Measurements from ENCODE around the gene IL17REL. TPM values are rescaled to one million over a fixed set of nuclear protein-coding genes. Genes with fewer than 3 reads are reported as not detected.

IL17REL gene
- total and polyA plus RNA-seq, 2 of the 13 experiments (the other 11 are each of a cell fraction or from before 2014, with no cell fraction given) = not detected

DNA sequence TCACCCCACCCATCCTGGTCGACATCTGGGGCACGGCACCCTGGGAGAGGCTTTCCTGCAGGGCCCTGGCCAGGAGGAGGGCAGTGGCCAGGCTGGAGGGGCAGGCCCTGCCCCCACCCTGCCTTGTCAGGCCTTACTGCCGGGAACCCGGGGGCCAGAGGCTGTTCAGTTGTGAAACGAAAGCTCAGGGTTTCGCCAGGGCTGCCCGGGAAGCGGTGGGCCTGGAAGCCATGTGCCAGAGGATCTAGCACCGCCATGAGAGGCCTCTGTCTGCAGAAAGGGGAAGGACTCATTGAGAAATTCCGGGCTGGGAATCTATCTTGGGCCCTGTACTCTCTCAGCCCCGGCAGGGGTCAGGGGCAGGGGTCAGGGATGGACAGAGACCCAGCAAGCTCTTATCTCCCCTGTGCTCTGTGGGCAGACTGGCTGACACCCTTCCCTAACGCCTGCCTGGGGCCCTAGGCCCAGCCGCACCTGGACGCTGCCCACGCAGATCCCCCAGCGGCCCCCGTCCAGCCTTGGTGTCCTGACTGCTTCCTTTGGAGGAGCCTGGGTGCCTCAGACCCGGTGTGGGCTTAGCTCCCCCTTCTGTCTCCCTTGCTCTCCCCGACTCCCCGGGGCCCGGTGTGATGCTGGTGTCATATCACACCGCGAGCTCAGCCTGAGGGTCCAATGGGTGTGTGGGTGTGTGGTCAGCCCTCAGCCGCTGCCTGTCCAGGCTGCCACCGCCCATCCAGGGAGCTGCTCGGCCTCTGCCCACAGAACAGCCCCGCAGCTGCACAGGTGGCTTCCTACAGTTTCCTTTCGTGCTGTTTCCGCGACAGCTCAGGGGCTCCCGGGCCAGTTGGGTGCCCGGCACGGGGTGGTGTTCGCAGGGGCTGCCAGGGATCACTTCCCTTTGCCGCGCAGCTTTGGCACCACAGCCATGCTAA lies 45.5 kb downstream of the IL17REL start (continued):
- TF ChIP-seq, protein P1, sequence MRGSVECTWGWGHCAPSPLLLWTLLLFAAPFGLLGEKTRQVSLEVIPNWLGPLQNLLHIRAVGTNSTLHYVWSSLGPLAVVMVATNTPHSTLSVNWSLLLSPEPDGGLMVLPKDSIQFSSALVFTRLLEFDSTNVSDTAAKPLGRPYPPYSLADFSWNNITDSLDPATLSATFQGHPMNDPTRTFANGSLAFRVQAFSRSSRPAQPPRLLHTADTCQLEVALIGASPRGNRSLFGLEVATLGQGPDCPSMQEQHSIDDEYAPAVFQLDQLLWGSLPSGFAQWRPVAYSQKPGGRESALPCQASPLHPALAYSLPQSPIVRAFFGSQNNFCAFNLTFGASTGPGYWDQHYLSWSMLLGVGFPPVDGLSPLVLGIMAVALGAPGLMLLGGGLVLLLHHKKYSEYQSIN (CRISPR knock-in tag; IDR thresholded peaks at IDR 0.05; ENCODE audit: borderline replicate concordance) = no peak
- peak; percentile 29; the same call in 1 of the 2 replicates for TF ChIP-seq DPF2 (CRISPR knock-in tag; IDR thresholded peaks at IDR 0.05; ENCODE audit: borderline replicate concordance, low read depth)
- peak; percentile 55 for TF ChIP-seq ISL2 (CRISPR knock-in tag; IDR thresholded peaks at IDR 0.05)
- TF ChIP-seq, protein P2, sequence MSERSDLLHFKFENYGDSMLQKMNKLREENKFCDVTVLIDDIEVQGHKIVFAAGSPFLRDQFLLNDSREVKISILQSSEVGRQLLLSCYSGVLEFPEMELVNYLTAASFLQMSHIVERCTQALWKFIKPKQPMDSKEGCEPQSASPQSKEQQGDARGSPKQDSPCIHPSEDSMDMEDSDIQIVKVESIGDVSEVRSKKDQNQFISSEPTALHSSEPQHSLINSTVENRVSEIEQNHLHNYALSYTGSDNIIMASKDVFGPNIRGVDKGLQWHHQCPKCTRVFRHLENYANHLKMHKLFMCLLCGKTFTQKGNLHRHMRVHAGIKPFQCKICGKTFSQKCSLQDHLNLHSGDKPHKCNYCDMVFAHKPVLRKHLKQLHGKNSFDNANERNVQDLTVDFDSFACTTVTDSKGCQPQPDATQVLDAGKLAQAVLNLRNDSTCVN (CRISPR knock-in tag; IDR thresholded peaks at IDR 0.05; ENCODE audit: borderline replicate concordance) = 0 out of 2 replicates have a peak, but pooled peaks have one; percentile 29
- TF ChIP-seq, protein P3, sequence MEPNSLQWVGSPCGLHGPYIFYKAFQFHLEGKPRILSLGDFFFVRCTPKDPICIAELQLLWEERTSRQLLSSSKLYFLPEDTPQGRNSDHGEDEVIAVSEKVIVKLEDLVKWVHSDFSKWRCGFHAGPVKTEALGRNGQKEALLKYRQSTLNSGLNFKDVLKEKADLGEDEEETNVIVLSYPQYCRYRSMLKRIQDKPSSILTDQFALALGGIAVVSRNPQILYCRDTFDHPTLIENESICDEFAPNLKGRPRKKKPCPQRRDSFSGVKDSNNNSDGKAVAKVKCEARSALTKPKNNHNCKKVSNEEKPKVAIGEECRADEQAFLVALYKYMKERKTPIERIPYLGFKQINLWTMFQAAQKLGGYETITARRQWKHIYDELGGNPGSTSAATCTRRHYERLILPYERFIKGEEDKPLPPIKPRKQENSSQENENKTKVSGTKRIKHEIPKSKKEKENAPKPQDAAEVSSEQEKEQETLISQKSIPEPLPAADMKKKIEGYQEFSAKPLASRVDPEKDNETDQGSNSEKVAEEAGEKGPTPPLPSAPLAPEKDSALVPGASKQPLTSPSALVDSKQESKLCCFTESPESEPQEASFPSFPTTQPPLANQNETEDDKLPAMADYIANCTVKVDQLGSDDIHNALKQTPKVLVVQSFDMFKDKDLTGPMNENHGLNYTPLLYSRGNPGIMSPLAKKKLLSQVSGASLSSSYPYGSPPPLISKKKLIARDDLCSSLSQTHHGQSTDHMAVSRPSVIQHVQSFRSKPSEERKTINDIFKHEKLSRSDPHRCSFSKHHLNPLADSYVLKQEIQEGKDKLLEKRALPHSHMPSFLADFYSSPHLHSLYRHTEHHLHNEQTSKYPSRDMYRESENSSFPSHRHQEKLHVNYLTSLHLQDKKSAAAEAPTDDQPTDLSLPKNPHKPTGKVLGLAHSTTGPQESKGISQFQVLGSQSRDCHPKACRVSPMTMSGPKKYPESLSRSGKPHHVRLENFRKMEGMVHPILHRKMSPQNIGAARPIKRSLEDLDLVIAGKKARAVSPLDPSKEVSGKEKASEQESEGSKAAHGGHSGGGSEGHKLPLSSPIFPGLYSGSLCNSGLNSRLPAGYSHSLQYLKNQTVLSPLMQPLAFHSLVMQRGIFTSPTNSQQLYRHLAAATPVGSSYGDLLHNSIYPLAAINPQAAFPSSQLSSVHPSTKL (CRISPR knock-in tag; IDR thresholded peaks at IDR 0.05) = peak; percentile 39; the same call in 1 of the 2 replicates
- TF ChIP-seq, protein P4, sequence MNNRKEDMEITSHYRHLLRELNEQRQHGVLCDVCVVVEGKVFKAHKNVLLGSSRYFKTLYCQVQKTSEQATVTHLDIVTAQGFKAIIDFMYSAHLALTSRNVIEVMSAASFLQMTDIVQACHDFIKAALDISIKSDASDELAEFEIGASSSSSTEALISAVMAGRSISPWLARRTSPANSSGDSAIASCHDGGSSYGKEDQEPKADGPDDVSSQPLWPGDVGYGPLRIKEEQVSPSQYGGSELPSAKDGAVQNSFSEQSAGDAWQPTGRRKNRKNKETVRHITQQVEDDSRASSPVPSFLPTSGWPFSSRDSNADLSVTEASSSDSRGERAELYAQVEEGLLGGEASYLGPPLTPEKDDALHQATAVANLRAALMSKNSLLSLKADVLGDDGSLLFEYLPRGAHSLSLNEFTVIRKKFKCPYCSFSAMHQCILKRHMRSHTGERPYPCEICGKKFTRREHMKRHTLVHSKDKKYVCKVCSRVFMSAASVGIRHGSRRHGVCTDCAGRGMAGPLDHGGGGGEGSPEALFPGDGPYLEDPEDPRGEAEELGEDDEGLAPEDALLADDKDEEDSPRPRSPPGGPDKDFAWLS (CRISPR knock-in tag; IDR thresholded peaks at IDR 0.05; ENCODE audit: borderline replicate concordance) = 0 out of 2 replicates have a peak, but pooled peaks have one; percentile 22
- peak; percentile 54 for TF ChIP-seq SRSF1 (optimal IDR thresholded peaks at IDR 0.05; ENCODE audit: low read depth, low read length)
- peak; percentile 60; the same call in 1 of the 2 replicates for TF ChIP-seq MYC (CRISPR knock-in tag; IDR thresholded peaks at IDR 0.05; ENCODE audit: borderline replicate concordance)
- peak; percentile 64; the same call in 1 of the 2 replicates for TF ChIP-seq ZNF296 (CRISPR knock-in tag; conservative IDR thresholded peaks at IDR 0.05)
- TF ChIP-seq, protein P5, sequence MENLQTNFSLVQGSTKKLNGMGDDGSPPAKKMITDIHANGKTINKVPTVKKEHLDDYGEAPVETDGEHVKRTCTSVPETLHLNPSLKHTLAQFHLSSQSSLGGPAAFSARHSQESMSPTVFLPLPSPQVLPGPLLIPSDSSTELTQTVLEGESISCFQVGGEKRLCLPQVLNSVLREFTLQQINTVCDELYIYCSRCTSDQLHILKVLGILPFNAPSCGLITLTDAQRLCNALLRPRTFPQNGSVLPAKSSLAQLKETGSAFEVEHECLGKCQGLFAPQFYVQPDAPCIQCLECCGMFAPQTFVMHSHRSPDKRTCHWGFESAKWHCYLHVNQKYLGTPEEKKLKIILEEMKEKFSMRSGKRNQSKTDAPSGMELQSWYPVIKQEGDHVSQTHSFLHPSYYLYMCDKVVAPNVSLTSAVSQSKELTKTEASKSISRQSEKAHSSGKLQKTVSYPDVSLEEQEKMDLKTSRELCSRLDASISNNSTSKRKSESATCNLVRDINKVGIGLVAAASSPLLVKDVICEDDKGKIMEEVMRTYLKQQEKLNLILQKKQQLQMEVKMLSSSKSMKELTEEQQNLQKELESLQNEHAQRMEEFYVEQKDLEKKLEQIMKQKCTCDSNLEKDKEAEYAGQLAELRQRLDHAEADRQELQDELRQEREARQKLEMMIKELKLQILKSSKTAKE (CRISPR knock-in tag; IDR thresholded peaks at IDR 0.05; ENCODE audit: borderline replicate concordance) = peak; percentile 50; the same call in 1 of the 2 replicates
- TF ChIP-seq MIER3 (CRISPR knock-in tag; IDR thresholded peaks at IDR 0.05; ENCODE audit: borderline replicate concordance) = peak; percentile 24; the same call in 1 of the 2 replicates
- no peak for TF ChIP-seq ZNF850 (CRISPR knock-in tag; conservative IDR thresholded peaks at IDR 0.05)
- TF ChIP-seq CEBPB (IDR thresholded peaks at IDR 0.05; ENCODE audit: borderline replicate concordance, low read depth, low read length) = peak; percentile 88
- TF ChIP-seq SP1 (IDR thresholded peaks at IDR 0.05) = no peak
- 0 out of 2 replicates have a peak, but pooled peaks have one; percentile 8 for TF ChIP-seq SP1 (CRISPR knock-in tag; IDR thresholded peaks at IDR 0.05)
- no peak for TF ChIP-seq ZNF138 (CRISPR knock-in tag; IDR thresholded peaks at IDR 0.05; ENCODE audit: low read depth)
- no peak for TF ChIP-seq ZNF589 (CRISPR knock-in tag; conservative IDR thresholded peaks at IDR 0.05)

Data from HepG2 (cell line).